PC-9 (cell line): ENCODE data around the gene NAGK. TPM values are rescaled to one million over a fixed set of nuclear protein-coding genes. Genes with fewer than 3 reads are reported as not detected.
"Not testable (repeated sequence)": the region's sequence is repeated elsewhere in the genome, so short reads cannot be mapped to it uniquely, and the experiment has no call there.

ENCODE experiments used
- BruUV-seq: library from RNA; stranded (reverse); fragments of 400-500 nt; replicated peaks from 2 replicates; lab custom pipeline; 2021; lab: Mats Ljungman, UMichigan
- CTCF ChIA-PET: fragments of 300-600 bp; sonication (Branson Sonifier 250); formaldehyde crosslinking; loops from one replicate; lab custom pipeline; 2022; ENCODE audit warnings: antibody characterized with exemption; lab: Charles Lee
- POLR2A ChIA-PET: fragments of 300-600 bp; sonication (Branson Sonifier 250); formaldehyde crosslinking; loops from one replicate; lab custom pipeline; 2022; ENCODE audit warnings: antibody characterized with exemption; ENCODE audit not compliant: unreplicated experiment; lab: Charles Lee
- DNase-seq, 2 experiments: peaks; one replicate each; pipeline versions ENCODE4 v3.0.0 to v3.0.0-alpha.2; 2015 to 2022; ENCODE audit warnings: mixed read lengths in 1 of 2
- H2AFZ ChIP-seq: fragments of 200-600 bp; sonication (generic); 2 replicates; pipeline ENCODE4 v1.8.1; 2017; ENCODE audit warnings: antibody characterized with exemption
- H3F3A ChIP-seq: fragments of 200-600 bp; sonication (generic); 2 replicates; pipeline ENCODE4 v1.8.1; 2017; ENCODE audit warnings: antibody characterized with exemption, mild to moderate bottlenecking, low read depth; ENCODE audit not compliant: insufficient read depth
- H3K27ac ChIP-seq: fragments of 200-600 bp; sonication (generic); 2 replicates; pipeline ENCODE4 v1.6.1; 2016; ENCODE audit warnings: mixed run types
- H3K27me3 ChIP-seq: fragments of 200-600 bp; sonication (generic); 2 replicates; pipeline ENCODE4 v1.6.1; 2016; ENCODE audit warnings: low read depth, mixed run types; ENCODE audit not compliant: insufficient read depth
- H3K36me3 ChIP-seq: fragments of 200-600 bp; sonication (generic); 2 replicates; pipeline ENCODE4 v1.6.1; 2016; ENCODE audit warnings: low read depth, mixed run types
- H3K4me1 ChIP-seq: fragments of 200-600 bp; sonication (generic); replicated peaks from 2 replicates; pipeline ENCODE4 v1.6.1; 2016; ENCODE audit warnings: mixed run types; ENCODE audit not compliant: insufficient read depth
- H3K4me2 ChIP-seq: fragments of 200-600 bp; sonication (generic); 2 replicates; pipeline ENCODE4 v1.6.1; 2017; ENCODE audit warnings: mixed run types
- H3K4me3 ChIP-seq: fragments of 200-600 bp; sonication (generic); 2 replicates; pipeline ENCODE4 v1.6.1; 2016; ENCODE audit warnings: mixed run types
- H3K79me2 ChIP-seq: fragments of 200-600 bp; sonication (generic); 2 replicates; pipeline ENCODE4 v1.6.1; 2017; ENCODE audit warnings: low read depth, mixed run types
- H3K9me2 ChIP-seq: fragments of 200-600 bp; sonication (generic); 2 replicates; pipeline ENCODE4 v1.8.1; 2017; ENCODE audit warnings: mild to moderate bottlenecking; ENCODE audit not compliant: insufficient read depth
- H3K9me3 ChIP-seq: fragments of 200-600 bp; sonication (generic); 2 replicates; pipeline ENCODE4 v1.8.1; 2016; ENCODE audit warnings: low read depth; ENCODE audit not compliant: insufficient read depth
- H4K20me1 ChIP-seq: fragments of 200-600 bp; sonication (generic); 2 replicates; pipeline ENCODE4 v1.8.1; 2017; ENCODE audit not compliant: insufficient read depth
- EZH2 ChIP-seq: fragments of 200-600 bp; sonication (generic); IDR thresholded peaks from 2 replicates; pipeline ENCODE4 v1.8.0; 2017; ENCODE audit warnings: antibody characterized with exemption, low read depth
- intact Hi-C: fragments of 100-400 bp; cut with micrococcal nuclease; formaldehyde crosslinking; loops from one replicate; pipeline ENCODE4 v1.10.0; 2022; ENCODE audit not compliant: unreplicated experiment
- total RNA-seq: library from RNA; stranded (reverse); gene quantifications from 2 replicates; pipeline ENCODE4 v1.2.3, GENCODE V29; 2021
- TF ChIP-seq, protein P1 (sequence below): fragments of 200-600 bp; sonication (generic); conservative IDR thresholded peaks from 2 replicates; pipeline ENCODE4 v1.6.1; 2017; ENCODE audit warnings: mixed run types, antibody characterized with exemption, mild to moderate bottlenecking, moderate library complexity

The NAGK gene
- total RNA-seq, 1 experiment from 2014 or later: 34.1 TPM

DNA sequence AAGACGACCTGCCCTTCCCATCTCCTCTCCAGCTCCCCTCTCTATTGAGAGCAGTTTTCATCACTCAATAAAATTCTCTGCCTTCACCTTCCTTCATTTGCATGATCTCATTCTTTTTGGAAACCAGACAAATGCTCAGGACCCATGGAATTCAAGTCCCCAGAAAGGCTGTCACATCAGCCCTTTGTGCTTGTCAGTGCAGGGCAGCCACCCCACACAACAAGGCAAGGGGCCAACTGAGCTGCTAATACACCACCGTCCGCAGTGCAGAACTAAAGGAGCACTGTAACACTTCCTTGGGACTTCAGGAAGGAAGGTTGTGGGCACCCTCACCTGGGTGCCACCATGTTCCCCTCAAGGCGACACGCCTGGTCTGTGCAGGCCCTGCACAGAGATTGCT, 35.4 kb downstream of the NAGK start:
- Histone ChIP-seq H4K20me1 (no peaks in the 10 kb centered on the region), H3K4me3 (no peak overlapping the region), H2AFZ (no peak overlapping the region), H3K9me3 (peaks cover 8% of the 10 kb centered on the region; the same call in 1 of the 2 replicates), H3K27me3 (no peaks in the 10 kb centered on the region), H3K27ac (no peak overlapping the region), H3K36me3 (no peaks in the 10 kb centered on the region; the same call in 1 of the 2 replicates), H3K79me2 (no peaks in the 10 kb centered on the region), H3F3A (no peaks in the 10 kb centered on the region), H3K4me2 (no peak overlapping the region), H3K4me1 (no peaks in the 10 kb centered on the region), H3K9me2 (no peaks in the 10 kb centered on the region)
- ChIA-PET POLR2A (interaction anchor here (0.6 kb wide), 1 partner anchor 280 kb away, joined by 5 read pairs; no protein-coding TSS in a partner anchor), CTCF (no interaction called here)
- DNase-seq: no peak
- no peak for TF ChIP-seq EZH2
- TF ChIP-seq, protein P1, sequence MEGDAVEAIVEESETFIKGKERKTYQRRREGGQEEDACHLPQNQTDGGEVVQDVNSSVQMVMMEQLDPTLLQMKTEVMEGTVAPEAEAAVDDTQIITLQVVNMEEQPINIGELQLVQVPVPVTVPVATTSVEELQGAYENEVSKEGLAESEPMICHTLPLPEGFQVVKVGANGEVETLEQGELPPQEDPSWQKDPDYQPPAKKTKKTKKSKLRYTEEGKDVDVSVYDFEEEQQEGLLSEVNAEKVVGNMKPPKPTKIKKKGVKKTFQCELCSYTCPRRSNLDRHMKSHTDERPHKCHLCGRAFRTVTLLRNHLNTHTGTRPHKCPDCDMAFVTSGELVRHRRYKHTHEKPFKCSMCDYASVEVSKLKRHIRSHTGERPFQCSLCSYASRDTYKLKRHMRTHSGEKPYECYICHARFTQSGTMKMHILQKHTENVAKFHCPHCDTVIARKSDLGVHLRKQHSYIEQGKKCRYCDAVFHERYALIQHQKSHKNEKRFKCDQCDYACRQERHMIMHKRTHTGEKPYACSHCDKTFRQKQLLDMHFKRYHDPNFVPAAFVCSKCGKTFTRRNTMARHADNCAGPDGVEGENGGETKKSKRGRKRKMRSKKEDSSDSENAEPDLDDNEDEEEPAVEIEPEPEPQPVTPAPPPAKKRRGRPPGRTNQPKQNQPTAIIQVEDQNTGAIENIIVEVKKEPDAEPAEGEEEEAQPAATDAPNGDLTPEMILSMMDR: no peak
- intact Hi-C loops: no loop called here
- BruUV-seq: no TSS peak

DNA sequence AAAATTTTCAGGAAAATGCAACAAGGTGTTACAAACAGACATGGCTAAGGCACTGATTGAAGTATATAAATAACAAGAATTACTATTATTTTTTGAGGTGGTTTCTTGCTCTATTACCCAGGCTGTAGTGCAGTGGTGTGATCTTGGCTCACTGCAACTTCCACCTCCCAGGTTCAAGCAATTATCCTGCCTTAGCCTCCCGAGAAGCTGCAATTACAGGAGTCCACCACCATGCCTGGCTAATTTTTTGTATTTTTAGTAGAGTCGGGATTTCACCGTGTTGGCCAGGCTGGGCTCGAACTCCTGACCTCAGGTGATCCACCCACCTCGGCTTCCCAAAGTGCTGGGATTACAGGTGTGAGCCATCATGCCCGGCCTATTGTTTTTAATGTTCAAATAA, 38.0 kb downstream of the NAGK start:
- H2AFZ ChIP-seq, intact Hi-C loops, H3K27ac ChIP-seq, H3K4me2 ChIP-seq, POLR2A ChIA-PET, H3K79me2 ChIP-seq, DNase-seq, H3K27me3 ChIP-seq, BruUV-seq, H4K20me1 ChIP-seq, H3K4me3 ChIP-seq, H3K36me3 ChIP-seq, H3K9me2 ChIP-seq, H3F3A ChIP-seq, H3K9me3 ChIP-seq, H3K4me1 ChIP-seq, CTCF ChIA-PET: not testable (repeated sequence)

DNA sequence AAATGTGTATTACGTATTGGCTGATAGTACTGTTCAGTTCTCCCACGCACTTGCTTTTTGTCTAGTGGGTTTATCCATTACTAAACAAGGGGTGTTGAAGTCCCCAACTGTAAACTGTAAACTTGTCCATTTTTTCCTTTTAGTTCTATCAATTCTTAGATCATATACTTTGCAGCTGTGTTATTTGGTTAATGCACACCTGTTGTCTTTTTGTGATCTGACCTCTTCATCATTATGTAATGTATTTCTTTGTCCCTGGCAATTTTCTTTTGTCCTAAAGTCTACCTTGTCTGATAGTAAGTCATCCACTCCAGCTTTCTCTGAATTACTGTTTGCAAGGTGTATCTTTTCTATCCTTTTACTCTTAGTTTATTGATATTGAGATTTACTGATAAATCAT, 39.6 kb downstream of the NAGK start:
- POLR2A ChIA-PET: no interaction called here

More for the DNA sequence above, 39.6 kb downstream of the NAGK start:
- BruUV-seq: no TSS peak
- Histone ChIP-seq H3K79me2 (no peaks in the 10 kb centered on the region), H2AFZ (no peak overlapping the region), H3F3A (no peaks in the 10 kb centered on the region), H4K20me1 (no peaks in the 10 kb centered on the region), H3K27me3 (no peaks in the 10 kb centered on the region), H3K4me2 (no peak overlapping the region), H3K4me3 (no peak overlapping the region), H3K9me3 (peaks cover 8% of the 10 kb centered on the region; the same call in 1 of the 2 replicates), H3K9me2 (no peaks in the 10 kb centered on the region), H3K4me1 (no peaks in the 10 kb centered on the region), H3K36me3 (no peaks in the 10 kb centered on the region; the same call in 1 of the 2 replicates), H3K27ac (no peak overlapping the region)
- CTCF ChIA-PET: no interaction called here
- intact Hi-C loops: no loop called here
- TF ChIP-seq, protein P1: no peak
- no peak for TF ChIP-seq EZH2
- DNase-seq: no peak
